Thoracic aorta (tissue), 2 donors: ENCODE measurements around the gene PARP14. TPM values are rescaled to one million over a fixed set of nuclear protein-coding genes. Genes with fewer than 3 reads are reported as not detected.

Source experiments
- ATAC-seq: fragments of 150-250 bp; one replicate; pipeline ENCODE4 v1.8.0; 2017; ENCODE audit warnings: low read depth; ENCODE audit not compliant: insufficient number of reproducible peaks, low FRiP score
- DNase-seq: peaks from one replicate; pipeline ENCODE4 v3.0.0-alpha.2; 2020; ENCODE audit warnings: low spot score
- H3K27ac ChIP-seq, 2 donors: fragments of 200-600 bp; sonication (generic); 1 replicate in 1 of 2; 2 replicates in 1 of 2; pipeline ENCODE4 v1.5.1; 2016; ENCODE audit warnings: mild to moderate bottlenecking in 2 of 2, moderate library complexity in 2 of 2
- H3K27me3 ChIP-seq: fragments of 200-600 bp; sonication (generic); replicated peaks from 2 replicates; pipeline ENCODE4 v1.6.0; 2016; ENCODE audit warnings: mild to moderate bottlenecking; ENCODE audit not compliant: insufficient read depth
- H3K36me3 ChIP-seq: fragments of 200-600 bp; sonication (generic); one replicate; pipeline ENCODE4 v1.5.1; 2016
- H3K4me1 ChIP-seq, 2 donors: fragments of 200-600 bp; sonication (generic); 1 replicate in 1 of 2; 2 replicates in 1 of 2; pipeline versions ENCODE4 v1.5.1 to v1.6.0; 2016; ENCODE audit warnings: low read depth in 2 of 2, mild to moderate bottlenecking in 1 of 2; ENCODE audit not compliant: control insufficient read depth in 1 of 2
- H3K4me3 ChIP-seq: fragments of 200-600 bp; sonication (generic); 2 replicates; pipeline ENCODE4 v1.5.1; 2016; ENCODE audit warnings: mild to moderate bottlenecking
- H3K9me3 ChIP-seq: fragments of 200-600 bp; sonication (generic); 2 replicates; pipeline ENCODE4 v1.5.1; 2016
- CTCF ChIP-seq: fragments of 200-600 bp; sonication (generic); IDR thresholded peaks from one replicate; pipeline ENCODE4 v1.5.1; 2019; ENCODE audit warnings: antibody characterized with exemption
- total RNA-seq, 2 donors: library from RNA; depleted of rRNA; stranded (reverse); fragments of >200 nt; gene quantifications; one replicate each; pipeline versions ENCODE4 v1.1.0 to v1.2.3, GENCODE V29; 2016

The PARP14 gene
- total RNA-seq, 2 donors from 2014 or later = 57.1 to 74.1 TPM

DNA sequence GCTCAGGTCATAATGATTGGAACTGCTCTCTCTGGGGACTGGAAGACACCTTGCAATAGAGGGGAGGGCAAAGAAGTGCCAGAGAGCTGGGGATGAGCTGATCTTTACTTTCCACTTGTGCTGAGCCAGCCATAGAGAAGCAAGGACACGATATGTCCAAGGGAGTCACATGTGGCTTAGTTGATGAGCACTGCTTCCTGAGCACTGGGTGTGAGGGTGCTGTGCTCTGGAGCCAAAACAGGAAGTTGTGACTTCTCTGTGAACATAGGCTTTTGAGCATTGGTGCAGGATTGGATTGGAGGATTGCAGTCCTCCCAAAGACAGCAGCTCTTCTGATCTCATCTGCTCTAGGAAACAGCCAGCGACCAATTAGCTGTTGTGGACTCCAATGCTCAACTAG, 6.7 kb downstream of the PARP14 start:
- Histone ChIP-seq H3K4me1 (peaks cover 9 to 10% of the 10 kb centered on the region in 2 donors), H3K36me3 (peaks cover 16% of the 10 kb centered on the region), H3K4me3 (no peak overlapping the region), H3K27me3 (no peaks in the 10 kb centered on the region), H3K27ac (no peak overlapping the region), H3K9me3 (no peaks in the 10 kb centered on the region)
- no peak for TF ChIP-seq CTCF
- DNase-seq = no peak
- ATAC-seq = no peak

GRCh38 chr3:122688996-122689395, 8.4 kb downstream of the PARP14 start:
- Histone ChIP-seq H3K4me3 (no peak overlapping the region), H3K27me3 (no peaks in the 10 kb centered on the region), H3K27ac (no peak overlapping the region), H3K36me3 (peaks cover 26% of the 10 kb centered on the region), H3K9me3 (no peaks in the 10 kb centered on the region), H3K4me1 (no peaks in the 10 kb centered on the region)
- TF ChIP-seq CTCF = no peak
- ATAC-seq = no peak
- DNase-seq = no peak

DNA sequence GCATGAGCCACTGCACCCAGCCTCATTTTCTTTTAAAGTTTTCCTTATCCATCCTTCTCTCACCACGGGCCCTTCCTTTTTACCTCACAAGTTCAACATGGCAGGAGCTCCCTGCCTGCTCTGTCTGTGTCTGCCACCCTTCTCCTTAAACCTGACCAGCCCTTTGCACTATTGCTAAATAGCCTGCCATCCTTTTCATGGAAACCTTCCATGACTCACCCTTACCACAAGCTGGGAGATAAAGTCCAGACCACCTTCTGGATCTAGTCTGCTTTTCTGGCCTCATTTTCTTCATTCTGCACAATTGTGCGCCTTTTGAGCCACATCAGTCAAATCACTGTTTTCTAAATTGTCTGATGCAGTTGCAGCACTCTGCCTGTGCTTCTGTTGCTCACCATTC, 8.9 kb downstream of the PARP14 start:
- no peak for ATAC-seq
- Histone ChIP-seq H3K27me3 (no peaks in the 10 kb centered on the region), H3K9me3 (no peaks in the 10 kb centered on the region), H3K36me3 (peaks cover 28% of the 10 kb centered on the region), H3K27ac (no peak overlapping the region), H3K4me3 (no peak overlapping the region), H3K4me1 (no peaks in the 10 kb centered on the region)
- DNase-seq = no peak
- no peak for TF ChIP-seq CTCF

GRCh38 chr3:122690096-122690495, 9.5 kb downstream of the PARP14 start:
- Histone ChIP-seq H3K36me3 (peaks cover 33% of the 10 kb centered on the region), H3K4me3 (no peak overlapping the region), H3K4me1 (no peaks in the 10 kb centered on the region), H3K27me3 (no peaks in the 10 kb centered on the region), H3K9me3 (no peaks in the 10 kb centered on the region), H3K27ac (no peak overlapping the region)
- DNase-seq (no peak), ATAC-seq (no peak)
- no peak for TF ChIP-seq CTCF

GRCh38 chr3:122691195-122691594, 10.6 kb downstream of the PARP14 start:
- ATAC-seq (no peak), DNase-seq (no peak)
- TF ChIP-seq CTCF = no peak
- Histone ChIP-seq H3K4me1 (no peaks in the 10 kb centered on the region), H3K36me3 (peaks cover 40% of the 10 kb centered on the region), H3K4me3 (no peak overlapping the region), H3K27me3 (no peaks in the 10 kb centered on the region), H3K9me3 (no peaks in the 10 kb centered on the region), H3K27ac (no peak overlapping the region)
